CD14-positive monocyte (primary cell): ENCODE results near the gene NPC2. TPM values are rescaled to one million over a fixed set of nuclear protein-coding genes. Genes with fewer than 3 reads are reported as not detected.

Experiments
- DNase-seq, 3 donors: peaks; one replicate each; pipeline ENCODE4 v3.0.0-alpha.2; 2011 to 2022
- H2AFZ ChIP-seq: 2 replicates; pipeline ENCODE4 v1.6.0; 2012; ENCODE audit warnings: mild to moderate bottlenecking, low read depth, low read length, inconsistent platforms; ENCODE audit not compliant: insufficient read depth, poor library complexity, severe bottlenecking
- H3K27ac ChIP-seq, 2 donors: 1 replicate in 1 of 2; 2 replicates in 1 of 2; pipeline ENCODE4 v1.5.1; 2012 to 2013; ENCODE audit warnings: low read length in 2 of 2, control low read depth in 1 of 2, inconsistent platforms in 1 of 2, low read depth in 1 of 2, mild to moderate bottlenecking in 1 of 2
- H3K27me3 ChIP-seq, 2 donors: one replicate each; pipeline versions ENCODE4 v1.6.0 to v1.6.1; 2011 to 2013; ENCODE audit warnings: low read length in 2 of 2; ENCODE audit not compliant: control insufficient read depth in 2 of 2, insufficient read depth in 2 of 2
- H3K36me3 ChIP-seq, 2 donors: replicated peaks in 1 of 2; 1 replicate in 1 of 2; 2 replicates in 1 of 2; pipeline versions ENCODE4 v1.5.1 to v1.6.1; 2012 to 2013; ENCODE audit warnings: low read length in 2 of 2, control low read depth in 1 of 2, inconsistent platforms in 1 of 2, mild to moderate bottlenecking in 1 of 2; ENCODE audit not compliant: insufficient read depth in 2 of 2, control insufficient read depth in 1 of 2
- H3K4me1 ChIP-seq, 2 donors: 1 replicate in 1 of 2; 2 replicates in 1 of 2; pipeline versions ENCODE4 v1.5.1 to v1.6.1; 2012 to 2013; ENCODE audit warnings: low read length in 2 of 2, control low read depth in 1 of 2, inconsistent platforms in 1 of 2, mild to moderate bottlenecking in 1 of 2, moderate library complexity in 1 of 2; ENCODE audit not compliant: insufficient read depth in 2 of 2, control insufficient read depth in 1 of 2
- H3K4me2 ChIP-seq: replicated peaks from 2 replicates; pipeline ENCODE3; 2012; ENCODE audit warnings: low read length, moderate library complexity, mild to moderate bottlenecking; ENCODE audit not compliant: poor library complexity, severe bottlenecking; ENCODE audit errors: extremely low read depth
- H3K4me3 ChIP-seq, 3 experiments: fragments of 200-600 bp in 1 of 3; sonication (generic) in 1 of 3; replicated peaks in 1 of 3; 1 replicate in 2 of 3; 2 replicates in 1 of 3; pipeline ENCODE4 v1.5.1; 2011 to 2013; ENCODE audit warnings: low read length in 3 of 3, mild to moderate bottlenecking in 3 of 3, control low read depth in 2 of 3, low read depth in 2 of 3, inconsistent platforms in 1 of 3, moderate library complexity in 1 of 3
- H3K79me2 ChIP-seq: 2 replicates; pipeline ENCODE4 v1.6.0; 2012; ENCODE audit warnings: mild to moderate bottlenecking, control low read depth, inconsistent platforms, low read length, moderate library complexity; ENCODE audit not compliant: insufficient read depth
- H3K9ac ChIP-seq: 2 replicates; pipeline ENCODE4 v1.6.0; 2017; ENCODE audit warnings: low read length, mild to moderate bottlenecking; ENCODE audit not compliant: insufficient read depth, poor library complexity, severe bottlenecking
- H3K9me3 ChIP-seq, 2 donors: replicated peaks in 1 of 2; 1 replicate in 1 of 2; 2 replicates in 1 of 2; pipeline versions ENCODE4 v1.5.1 to v1.6.1; 2012 to 2013; ENCODE audit warnings: low read length in 2 of 2, control low read depth in 1 of 2; ENCODE audit not compliant: control insufficient read depth in 1 of 2, insufficient read depth in 1 of 2
- H4K20me1 ChIP-seq: 2 replicates; pipeline ENCODE4 v1.6.0; 2012; ENCODE audit warnings: mild to moderate bottlenecking, low read length, control low read depth, moderate library complexity; ENCODE audit not compliant: insufficient read depth
- H3K27ac Mint-ChIP-seq, 7 donors: one replicate each; pipeline ENCODE4 v1.8.0; 2020; ENCODE audit warnings: mild to moderate bottlenecking in 7 of 7, mixed read lengths in 7 of 7, moderate library complexity in 6 of 7, inconsistent platforms in 2 of 7
- H3K27me3 Mint-ChIP-seq, 3 donors: one replicate each; pipeline ENCODE4 v1.8.0; 2021 to 2022; ENCODE audit warnings: low read depth in 3 of 3, mild to moderate bottlenecking in 3 of 3, mixed read lengths in 3 of 3, moderate library complexity in 3 of 3, inconsistent platforms in 1 of 3
- H3K36me3 Mint-ChIP-seq, 2 donors: one replicate each; pipeline ENCODE4 v1.8.0; 2020; ENCODE audit warnings: mixed read lengths in 2 of 2, inconsistent platforms in 1 of 2, mild to moderate bottlenecking in 1 of 2
- H3K4me1 Mint-ChIP-seq: one replicate; pipeline ENCODE4 v1.8.0; 2020; ENCODE audit warnings: mild to moderate bottlenecking, mixed read lengths
- H3K4me3 Mint-ChIP-seq, 2 donors: one replicate each; pipeline ENCODE4 v1.8.0; 2020; ENCODE audit warnings: mild to moderate bottlenecking in 2 of 2, mixed read lengths in 2 of 2, moderate library complexity in 1 of 2
- H3K9me3 Mint-ChIP-seq, 7 donors: one replicate each; pipeline ENCODE4 v1.8.0; 2020 to 2022; ENCODE audit warnings: mixed read lengths in 7 of 7, mild to moderate bottlenecking in 6 of 7, moderate library complexity in 6 of 7, inconsistent platforms in 2 of 7
- WGBS: methylation state at CpG from one replicate; pipeline ENCODE4 v1.1.5; 2013; ENCODE audit warnings: missing lambda C conversion rate; ENCODE audit not compliant: insufficient coverage; 5-methylcytosine and 5-hydroxymethylcytosine counted together
- intact Hi-C, 2 donors: fragments of 100-400 bp; cut with micrococcal nuclease; formaldehyde crosslinking; loops; one replicate each; pipeline versions ENCODE4 v1.15.0 to v1.15.1; 2023
- polyA plus RNA-seq, 3 donors: library from polyadenylated mRNA; depleted of rRNA in 1 of 3; unstranded in 2 of 3; stranded (reverse) in 1 of 3; fragments of 300-500 nt in 2 of 3; fragments of >200 nt in 1 of 3; fragmentation: Illumina TruSeq in 2 of 3; gene quantifications; 1 replicate in 2 of 3; 2 replicates in 1 of 3; pipeline ENCODE4 v1.2.3, GENCODE V29; 2012 to 2021
- TF ChIP-seq, protein P1 (sequence below): fragments of 200-600 bp; IDR thresholded peaks from one replicate; pipeline ENCODE4 v1.8.0; 2022; ENCODE audit warnings: antibody characterized with exemption, mild to moderate bottlenecking

Gene NPC2
- polyA plus RNA-seq, 3 donors, result 675 to 1,159 (median 772) TPM

DNA sequence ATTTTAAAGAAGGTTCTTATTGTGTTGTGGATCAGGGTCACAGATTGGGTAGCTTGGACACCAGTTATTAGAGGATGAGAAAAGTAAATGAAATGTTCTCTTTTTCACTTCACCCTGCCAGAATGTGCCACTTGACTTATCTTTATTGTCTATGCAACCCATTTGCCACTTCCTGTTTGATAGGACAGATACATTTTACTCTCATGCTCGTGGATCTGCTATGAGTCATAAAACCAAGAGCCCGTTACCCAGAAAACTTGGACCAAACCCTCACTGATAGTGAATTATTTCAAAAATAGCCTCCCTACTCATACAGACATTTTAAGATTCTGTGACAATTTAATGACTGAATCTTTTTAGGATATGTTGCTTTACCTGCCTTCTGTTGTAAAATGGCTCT, 2.3 kb upstream of the NPC2 start:
- Histone ChIP-seq H3K9me3 (no peaks in the 10 kb centered on the region), H3K9ac (no peak overlapping the region), H3K4me1 (peaks cover 32 to 39% of the 10 kb centered on the region in 2 donors), H3K36me3 (no peaks in the 10 kb centered on the region), H3K79me2 (peaks cover 43% of the 10 kb centered on the region), H3K4me2 (no peak overlapping the region), H3K27me3 (no peaks in the 10 kb centered on the region), H4K20me1 (peaks cover 26% of the 10 kb centered on the region), H3K27ac (no peak overlapping the region), H3K4me3 (no peak overlapping the region), H2AFZ (no peak overlapping the region)
- TF ChIP-seq, protein P1, sequence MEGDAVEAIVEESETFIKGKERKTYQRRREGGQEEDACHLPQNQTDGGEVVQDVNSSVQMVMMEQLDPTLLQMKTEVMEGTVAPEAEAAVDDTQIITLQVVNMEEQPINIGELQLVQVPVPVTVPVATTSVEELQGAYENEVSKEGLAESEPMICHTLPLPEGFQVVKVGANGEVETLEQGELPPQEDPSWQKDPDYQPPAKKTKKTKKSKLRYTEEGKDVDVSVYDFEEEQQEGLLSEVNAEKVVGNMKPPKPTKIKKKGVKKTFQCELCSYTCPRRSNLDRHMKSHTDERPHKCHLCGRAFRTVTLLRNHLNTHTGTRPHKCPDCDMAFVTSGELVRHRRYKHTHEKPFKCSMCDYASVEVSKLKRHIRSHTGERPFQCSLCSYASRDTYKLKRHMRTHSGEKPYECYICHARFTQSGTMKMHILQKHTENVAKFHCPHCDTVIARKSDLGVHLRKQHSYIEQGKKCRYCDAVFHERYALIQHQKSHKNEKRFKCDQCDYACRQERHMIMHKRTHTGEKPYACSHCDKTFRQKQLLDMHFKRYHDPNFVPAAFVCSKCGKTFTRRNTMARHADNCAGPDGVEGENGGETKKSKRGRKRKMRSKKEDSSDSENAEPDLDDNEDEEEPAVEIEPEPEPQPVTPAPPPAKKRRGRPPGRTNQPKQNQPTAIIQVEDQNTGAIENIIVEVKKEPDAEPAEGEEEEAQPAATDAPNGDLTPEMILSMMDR, result no peak
- Mint-ChIP-seq H3K4me3 (no peak overlapping the region), H3K36me3 (peaks cover 3 to 16% of the 10 kb centered on the region in 2 donors), H3K27ac (peak overlapping the region in 3 of 7 donors; percentile 15 to 61 (median 57)), H3K27me3 (no peaks in the 10 kb centered on the region), H3K9me3 (no peaks in the 10 kb centered on the region), H3K4me1 (peaks cover 22% of the 10 kb centered on the region)
- no CpG with 5 or more reads among the region's 2 CpGs for WGBS
- intact Hi-C loops, result no loop called here
- peak in 1 of 3 donors; percentile 25 for DNase-seq

DNA sequence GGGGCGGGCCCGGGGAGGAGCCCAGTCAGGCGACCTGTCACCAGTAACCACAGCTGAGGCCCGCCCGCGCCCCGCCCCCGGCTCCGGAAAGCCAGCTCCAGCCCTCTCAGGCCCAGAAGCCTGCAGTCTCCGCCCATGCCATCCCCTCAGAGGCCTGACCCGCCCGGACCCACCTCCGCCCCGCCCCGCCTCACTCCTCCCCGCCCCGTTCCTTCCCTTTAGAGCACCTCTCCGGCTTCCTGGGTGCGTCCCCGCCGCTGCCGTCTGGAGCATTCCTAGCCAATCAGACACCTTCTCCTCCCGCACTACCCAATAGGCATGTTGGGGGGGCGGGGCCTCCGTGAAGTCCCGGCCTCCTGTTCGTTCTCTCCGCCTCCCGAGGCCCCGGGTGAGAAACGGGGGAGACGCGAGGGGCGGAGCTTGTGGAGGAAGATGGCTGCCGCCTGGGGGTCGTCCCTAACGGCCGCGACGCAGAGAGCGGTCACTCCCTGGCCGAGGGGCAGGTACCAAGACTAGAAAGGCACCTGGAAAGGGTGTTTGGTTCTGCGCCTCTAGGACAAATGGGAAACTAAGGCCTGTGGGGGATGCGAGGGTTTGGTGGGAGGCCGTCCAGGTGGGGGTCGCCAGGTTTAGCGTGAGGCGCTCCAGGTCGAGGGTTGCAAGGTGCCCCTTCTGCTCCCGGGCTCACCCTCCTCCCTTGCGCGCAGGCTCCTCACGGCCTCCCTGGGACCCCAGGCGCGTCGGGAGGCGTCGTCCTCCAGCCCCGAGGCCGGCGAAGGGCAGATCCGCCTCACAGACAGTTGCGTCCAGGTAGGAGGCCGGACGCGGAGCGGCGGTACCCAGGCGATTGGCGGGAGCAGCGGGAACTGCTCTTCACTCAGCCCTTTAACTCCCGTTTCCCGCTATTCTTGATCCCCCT, 497 bp upstream of the NPC2 start, which contains the start of gene ISCA2:
ISCA2 (plus strand) TSS at position 423 of the 919 bp plus-strand sequence; CDS start at position 433, 10 bp downstream.
- no peaks in the 10 kb centered on the region for H3K27me3 Mint-ChIP-seq
- no peaks in the 10 kb centered on the region for H3K9me3 Mint-ChIP-seq
- Histone ChIP-seq H3K9ac (peak within 1 kb of the TSS; percentile 98), H3K27ac (peak within 1 kb of the TSS; percentile 90 to 98), H3K4me3 (peak within 1 kb of the TSS; percentile 75 to 97 (median 86)), H4K20me1 (peaks cover 42% of the 10 kb centered on the region), H2AFZ (peak within 1 kb of the TSS; percentile 91), H3K36me3 (no peaks in the 10 kb centered on the region), H3K27me3 (no peaks in the 10 kb centered on the region), H3K9me3 (no peaks in the 10 kb centered on the region), H3K4me2 (peak within 1 kb of the TSS; percentile 92), H3K79me2 (peaks cover 54% of the 10 kb centered on the region), H3K4me1 (peaks cover 50 to 57% of the 10 kb centered on the region in 2 donors)
- peak; percentile 98 to 99 (median 98) for DNase-seq
- TF ChIP-seq, protein P1, result no peak
- WGBS, result 0% methylated on average over 48 of the region's 73 CpGs
- peaks cover 3 to 12% of the 10 kb centered on the region in 2 donors for H3K36me3 Mint-ChIP-seq
- H3K4me3 Mint-ChIP-seq, result peak within 1 kb of the TSS; percentile 84 to 92
- peak within 1 kb of the TSS in 6 of 7 donors; percentile 87 to 94 (median 92) for H3K27ac Mint-ChIP-seq
- intact Hi-C loops, result loop anchor here (2.0 to 5.0 kb wide), 2 partner anchors 123 to 406 kb away; no protein-coding TSS in a partner anchor
- peaks cover 38% of the 10 kb centered on the region for H3K4me1 Mint-ChIP-seq
